Left lung (tissue), 10 donors: ENCODE results near the gene ROBO1. TPM values are rescaled to one million over a fixed set of nuclear protein-coding genes. Genes with fewer than 3 reads are reported as not detected.
A peak's percentile ranks its signal among the peaks of the same experiment; 100 is the strongest.

Experiments used
- ATAC-seq: fragments of 200-7000 bp; cut with Tn5 transposase; one replicate; pipeline ENCODE4 v1.9.1; 2020; ENCODE audit warnings: moderate library complexity
- DNase-seq, 4 donors: peaks; one replicate each; pipeline ENCODE4 v3.0.0-alpha.2; 2013 to 2020
- H3K27ac ChIP-seq, 2 donors: fragments of 200-600 bp; sonication (generic) in 1 of 2; one replicate each; pipeline versions ENCODE4 v1.5.0 to v1.8.0; 2020 to 2021
- H3K27me3 ChIP-seq, 2 donors: fragments of 200-600 bp; sonication (generic) in 1 of 2; one replicate each; pipeline versions ENCODE4 v1.5.0 to v1.8.0; 2020 to 2021
- H3K36me3 ChIP-seq, 2 donors: fragments of 200-600 bp; sonication (generic) in 1 of 2; one replicate each; pipeline versions ENCODE4 v1.5.0 to v1.8.0; 2020 to 2021
- H3K4me1 ChIP-seq, 2 donors: fragments of 200-600 bp; one replicate each; pipeline ENCODE4 v1.8.0; 2021
- H3K4me3 ChIP-seq, 2 donors: fragments of 200-600 bp; sonication (generic) in 1 of 2; one replicate each; pipeline versions ENCODE4 v1.5.0 to v1.8.0; 2020 to 2021; ENCODE audit warnings: mild to moderate bottlenecking in 1 of 2
- H3K9me3 ChIP-seq, 2 donors: fragments of 200-600 bp; sonication (generic) in 1 of 2; one replicate each; pipeline versions ENCODE4 v1.5.0 to v1.8.0; 2020 to 2021
- intact Hi-C, 2 donors: fragments of 100-400 bp; cut with DNase I; formaldehyde crosslinking; loops; one replicate each; pipeline versions ENCODE4 v1.11.2 to v1.14.2; 2022
- polyA plus RNA-seq, 6 donors: library from polyadenylated mRNA; unstranded; fragments of 120-200 nt; gene quantifications; one replicate each; pipeline ENCODE4 v1.2.1, GENCODE V29; 2013; ENCODE audit not compliant: insufficient read length in 6 of 6
- total RNA-seq, 2 donors: library from RNA; stranded (reverse); fragmentation: NEBNext Ultra II Directional; extraction: Animal tissue kit (Norgen Biotek cat#: 25700); gene quantifications; one replicate each; pipeline ENCODE4 v1.2.1, GENCODE V29; 2021
- TF ChIP-seq, protein P1 (sequence below), 2 donors: fragments of 200-600 bp; sonication (generic) in 1 of 2; IDR thresholded peaks; one replicate each; pipeline versions ENCODE4 v1.5.0 to v1.8.0; 2021; ENCODE audit warnings: antibody characterized with exemption in 2 of 2
- donor health status: DM: no; HTN: yes; CAD: no.
- donor health status: DM: no; HTN: no; CAD: no.

ROBO1 gene
- total and polyA plus RNA-seq, 8 donors: 20.3 to 134 (median 102) TPM

DNA sequence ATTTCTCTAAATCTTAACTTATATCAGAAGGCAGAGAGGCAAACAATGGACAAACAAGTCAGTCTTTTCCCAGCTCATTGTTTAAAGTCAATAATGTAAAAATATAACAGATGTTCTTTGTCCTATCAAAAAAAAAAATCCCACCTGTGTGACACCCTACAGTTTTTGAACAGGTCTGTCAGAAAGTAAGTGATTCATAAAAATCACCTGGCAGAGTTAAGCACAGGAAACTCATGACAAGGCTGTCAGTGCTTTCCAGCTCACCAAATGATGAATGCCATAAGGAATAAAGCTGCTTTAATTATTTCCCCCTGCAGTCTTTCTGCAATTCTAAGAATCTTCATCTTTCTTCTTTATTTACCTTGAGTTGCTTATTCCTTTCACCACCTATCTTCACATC, 30.3 kb downstream of the ROBO1 start:
- TF ChIP-seq, protein P1, sequence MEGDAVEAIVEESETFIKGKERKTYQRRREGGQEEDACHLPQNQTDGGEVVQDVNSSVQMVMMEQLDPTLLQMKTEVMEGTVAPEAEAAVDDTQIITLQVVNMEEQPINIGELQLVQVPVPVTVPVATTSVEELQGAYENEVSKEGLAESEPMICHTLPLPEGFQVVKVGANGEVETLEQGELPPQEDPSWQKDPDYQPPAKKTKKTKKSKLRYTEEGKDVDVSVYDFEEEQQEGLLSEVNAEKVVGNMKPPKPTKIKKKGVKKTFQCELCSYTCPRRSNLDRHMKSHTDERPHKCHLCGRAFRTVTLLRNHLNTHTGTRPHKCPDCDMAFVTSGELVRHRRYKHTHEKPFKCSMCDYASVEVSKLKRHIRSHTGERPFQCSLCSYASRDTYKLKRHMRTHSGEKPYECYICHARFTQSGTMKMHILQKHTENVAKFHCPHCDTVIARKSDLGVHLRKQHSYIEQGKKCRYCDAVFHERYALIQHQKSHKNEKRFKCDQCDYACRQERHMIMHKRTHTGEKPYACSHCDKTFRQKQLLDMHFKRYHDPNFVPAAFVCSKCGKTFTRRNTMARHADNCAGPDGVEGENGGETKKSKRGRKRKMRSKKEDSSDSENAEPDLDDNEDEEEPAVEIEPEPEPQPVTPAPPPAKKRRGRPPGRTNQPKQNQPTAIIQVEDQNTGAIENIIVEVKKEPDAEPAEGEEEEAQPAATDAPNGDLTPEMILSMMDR (IDR thresholded peaks at IDR 0.05): no peak
- DNase-seq: no peak
- Histone ChIP-seq H3K9me3 (peaks cover 0 to 5% of the 10 kb centered on the region in 2 donors), H3K27ac (no peak overlapping the region), H3K36me3 (no peaks in the 10 kb centered on the region), H3K27me3 (no peaks in the 10 kb centered on the region), H3K4me3 (no peak overlapping the region), H3K4me1 (no peaks in the 10 kb centered on the region)
- no peak for ATAC-seq
- intact Hi-C loops: no loop called here

DNA sequence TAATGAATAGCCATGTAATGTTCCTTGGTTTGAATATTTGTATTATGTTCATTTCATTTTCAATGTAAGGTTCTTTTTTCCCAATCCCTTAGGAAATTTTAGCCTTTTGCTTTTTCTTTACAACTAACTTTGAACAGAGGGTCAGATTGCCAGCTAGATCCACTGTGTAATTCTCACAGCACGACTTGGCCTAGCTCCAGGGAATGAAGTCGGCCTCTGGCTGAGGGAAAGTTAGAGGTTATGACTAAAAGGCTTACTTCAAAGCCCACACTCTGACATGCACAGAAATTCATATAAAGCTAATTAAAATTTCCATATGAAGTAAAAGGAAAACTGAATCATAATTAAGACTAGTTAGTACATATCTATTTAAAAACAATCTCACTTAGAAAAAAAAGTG, 38.7 kb downstream of the ROBO1 start:
- ATAC-seq: no peak
- H3K4me1 ChIP-seq: no peaks in the 10 kb centered on the region
- DNase-seq: peak in 2 of 4 donors; percentile 15 to 55
- no peaks in the 10 kb centered on the region for H3K36me3 ChIP-seq
- TF ChIP-seq, protein P1 (IDR thresholded peaks at IDR 0.05): no peak
- H3K4me3 ChIP-seq: no peak overlapping the region
- H3K27ac ChIP-seq: no peak overlapping the region
- intact Hi-C loops: no loop called here
- no peaks in the 10 kb centered on the region for H3K9me3 ChIP-seq
- H3K27me3 ChIP-seq: no peaks in the 10 kb centered on the region

DNA sequence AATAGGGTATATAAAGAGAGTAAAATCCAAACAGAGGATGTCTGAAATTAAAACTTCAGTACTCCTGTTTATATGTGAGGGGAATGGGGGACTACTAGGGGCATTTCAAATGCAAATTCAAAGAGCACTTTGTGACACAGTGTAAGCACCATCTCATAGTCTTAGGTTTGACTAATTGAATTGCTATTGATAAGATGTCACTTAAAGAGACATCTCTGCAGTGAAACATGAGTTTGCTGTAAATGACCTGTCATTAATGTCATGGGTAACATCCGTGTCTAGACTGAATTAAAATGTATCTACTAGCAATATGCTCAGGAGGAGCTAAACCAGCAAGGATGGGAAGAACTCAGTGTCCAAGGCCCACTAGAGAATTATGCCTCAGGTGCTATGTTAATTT, 41.0 kb downstream of the ROBO1 start:
- Histone ChIP-seq H3K27me3 (no peaks in the 10 kb centered on the region), H3K4me3 (no peak overlapping the region), H3K9me3 (no peaks in the 10 kb centered on the region), H3K36me3 (no peaks in the 10 kb centered on the region), H3K4me1 (no peaks in the 10 kb centered on the region), H3K27ac (no peak overlapping the region)
- ATAC-seq: no peak
- intact Hi-C loops: no loop called here
- DNase-seq: no peak
- TF ChIP-seq, protein P1 (IDR thresholded peaks at IDR 0.05): no peak

DNA sequence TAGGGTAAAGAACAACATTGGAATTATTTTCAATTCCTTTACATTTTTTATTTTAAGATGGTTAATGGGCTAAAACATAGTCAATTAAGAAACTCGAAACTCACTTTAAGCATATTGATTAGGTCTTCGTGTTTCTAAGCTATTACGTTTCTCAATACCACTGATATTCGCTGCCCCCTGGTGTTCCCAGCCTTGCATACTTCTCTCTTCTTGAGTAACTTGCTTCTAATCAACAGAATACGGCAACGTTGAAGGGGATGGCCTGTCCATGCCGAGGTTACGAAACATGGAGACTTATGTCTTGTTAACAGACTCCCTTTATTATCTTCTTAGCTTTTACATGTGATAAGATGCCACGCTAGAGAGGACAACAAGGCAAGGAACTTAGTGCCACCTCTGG, 43.6 kb downstream of the ROBO1 start:
- DNase-seq (no peak), ATAC-seq (no peak)
- intact Hi-C loops: no loop called here
- TF ChIP-seq, protein P1 (IDR thresholded peaks at IDR 0.05): no peak
- no peaks in the 10 kb centered on the region for H3K36me3 ChIP-seq
- H3K4me1 ChIP-seq: no peaks in the 10 kb centered on the region
- H3K4me3 ChIP-seq: no peak overlapping the region
- no peaks in the 10 kb centered on the region for H3K27me3 ChIP-seq
- no peak overlapping the region for H3K27ac ChIP-seq
- no peaks in the 10 kb centered on the region for H3K9me3 ChIP-seq

DNA sequence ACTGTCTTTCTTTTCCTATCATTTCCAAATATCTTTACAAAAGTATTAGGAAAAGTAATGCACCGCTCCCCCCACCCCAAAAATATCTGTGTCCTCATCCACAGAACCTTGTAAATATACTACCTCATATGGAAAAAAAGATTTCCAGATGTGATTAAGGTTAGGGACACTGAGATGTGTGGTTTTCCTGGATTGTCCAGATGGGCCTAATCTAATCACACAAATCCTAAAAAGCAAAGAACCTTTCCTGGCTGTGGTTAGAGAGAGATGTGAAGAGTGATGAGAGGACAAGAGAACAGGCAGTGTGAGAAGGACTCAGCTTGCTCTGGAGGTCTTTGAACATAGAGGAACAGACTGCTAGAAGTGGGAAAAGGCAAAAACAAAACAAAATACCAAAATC, 77.7 kb downstream of the ROBO1 start:
- Histone ChIP-seq H3K36me3 (no peaks in the 10 kb centered on the region), H3K27ac (no peak overlapping the region), H3K27me3 (no peaks in the 10 kb centered on the region), H3K4me3 (no peak overlapping the region), H3K4me1 (no peaks in the 10 kb centered on the region), H3K9me3 (peaks cover 0 to 7% of the 10 kb centered on the region in 2 donors)
- ATAC-seq: no peak
- DNase-seq: no peak
- TF ChIP-seq, protein P1 (IDR thresholded peaks at IDR 0.05): no peak
- intact Hi-C loops: no loop called here
